GM21737 (cell line): ENCODE measurements around the gene SIPA1L3.
"Not testable (repeated sequence)": the region's sequence is repeated elsewhere in the genome, so short reads cannot be mapped to it uniquely, and the experiment has no call there.

Experiments
- ATAC-seq: cut with Tn5 transposase; IDR thresholded peaks from one replicate; pipeline ENCODE4 v1.9.1; 2021; ENCODE audit warnings: mild to moderate bottlenecking, moderate library complexity; ENCODE audit not compliant: unreplicated experiment

Gene SIPA1L3, protein sequence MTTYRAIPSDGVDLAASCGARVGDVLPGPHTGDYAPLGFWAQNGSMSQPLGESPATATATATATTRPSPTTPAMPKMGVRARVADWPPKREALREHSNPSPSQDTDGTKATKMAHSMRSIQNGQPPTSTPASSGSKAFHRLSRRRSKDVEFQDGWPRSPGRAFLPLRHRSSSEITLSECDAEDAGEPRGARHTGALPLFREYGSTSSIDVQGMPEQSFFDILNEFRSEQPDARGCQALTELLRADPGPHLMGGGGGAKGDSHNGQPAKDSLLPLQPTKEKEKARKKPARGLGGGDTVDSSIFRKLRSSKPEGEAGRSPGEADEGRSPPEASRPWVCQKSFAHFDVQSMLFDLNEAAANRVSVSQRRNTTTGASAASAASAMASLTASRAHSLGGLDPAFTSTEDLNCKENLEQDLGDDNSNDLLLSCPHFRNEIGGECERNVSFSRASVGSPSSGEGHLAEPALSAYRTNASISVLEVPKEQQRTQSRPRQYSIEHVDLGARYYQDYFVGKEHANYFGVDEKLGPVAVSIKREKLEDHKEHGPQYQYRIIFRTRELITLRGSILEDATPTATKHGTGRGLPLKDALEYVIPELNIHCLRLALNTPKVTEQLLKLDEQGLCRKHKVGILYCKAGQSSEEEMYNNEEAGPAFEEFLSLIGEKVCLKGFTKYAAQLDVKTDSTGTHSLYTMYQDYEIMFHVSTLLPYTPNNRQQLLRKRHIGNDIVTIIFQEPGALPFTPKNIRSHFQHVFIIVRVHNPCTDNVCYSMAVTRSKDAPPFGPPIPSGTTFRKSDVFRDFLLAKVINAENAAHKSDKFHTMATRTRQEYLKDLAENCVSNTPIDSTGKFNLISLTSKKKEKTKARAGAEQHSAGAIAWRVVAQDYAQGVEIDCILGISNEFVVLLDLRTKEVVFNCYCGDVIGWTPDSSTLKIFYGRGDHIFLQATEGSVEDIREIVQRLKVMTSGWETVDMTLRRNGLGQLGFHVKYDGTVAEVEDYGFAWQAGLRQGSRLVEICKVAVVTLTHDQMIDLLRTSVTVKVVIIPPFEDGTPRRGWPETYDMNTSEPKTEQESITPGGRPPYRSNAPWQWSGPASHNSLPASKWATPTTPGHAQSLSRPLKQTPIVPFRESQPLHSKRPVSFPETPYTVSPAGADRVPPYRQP (N-terminal part only)

DNA sequence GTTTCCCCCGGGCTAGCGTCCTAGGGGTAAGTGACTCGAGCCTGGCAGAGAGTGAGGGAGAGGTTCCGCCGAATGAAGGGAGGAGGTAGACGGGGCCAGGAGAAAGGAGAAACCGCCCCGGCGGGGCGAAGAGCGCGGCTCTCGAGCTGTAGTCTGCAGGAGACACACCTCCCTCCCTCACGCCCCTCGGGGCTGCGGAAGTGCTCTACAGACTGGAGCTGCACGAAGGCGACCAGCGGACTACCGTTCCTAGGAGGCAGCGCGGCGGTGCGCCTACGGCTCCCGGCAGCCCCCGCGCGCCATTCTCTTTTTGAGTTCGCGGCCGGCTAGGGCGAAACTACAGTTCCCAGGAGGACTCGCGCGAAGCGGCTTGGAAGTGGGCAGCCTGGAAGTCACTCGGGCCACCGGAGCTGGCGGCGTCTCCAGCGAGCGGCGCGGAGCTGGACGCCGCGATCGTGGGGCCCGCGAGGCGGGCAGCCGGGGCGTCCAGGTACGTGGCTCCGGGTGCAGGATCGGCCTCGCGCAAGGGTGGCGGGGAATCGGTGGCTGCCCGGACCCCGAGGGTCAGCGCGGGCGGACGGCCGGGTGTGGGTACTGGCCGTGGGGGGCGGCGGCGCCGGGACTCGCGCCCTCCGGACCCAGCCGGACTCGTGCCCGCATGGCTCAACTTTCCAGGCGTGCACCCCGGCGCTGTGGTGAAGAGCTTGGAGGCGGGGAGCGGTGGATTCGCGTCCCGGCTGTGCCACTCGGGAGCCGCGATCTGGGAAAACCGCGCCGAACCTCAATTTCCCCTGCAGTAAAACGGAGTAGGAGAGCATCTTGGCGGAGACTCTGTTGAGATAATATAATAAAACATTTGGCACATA is at the start of gene SIPA1L3:
Gene SIPA1L3, plus strand, starts transcription at position 340 of the 866 bp plus-strand sequence. CDS start 174,358 bp downstream, outside the sequence.
- peak; percentile 75 for ATAC-seq

DNA sequence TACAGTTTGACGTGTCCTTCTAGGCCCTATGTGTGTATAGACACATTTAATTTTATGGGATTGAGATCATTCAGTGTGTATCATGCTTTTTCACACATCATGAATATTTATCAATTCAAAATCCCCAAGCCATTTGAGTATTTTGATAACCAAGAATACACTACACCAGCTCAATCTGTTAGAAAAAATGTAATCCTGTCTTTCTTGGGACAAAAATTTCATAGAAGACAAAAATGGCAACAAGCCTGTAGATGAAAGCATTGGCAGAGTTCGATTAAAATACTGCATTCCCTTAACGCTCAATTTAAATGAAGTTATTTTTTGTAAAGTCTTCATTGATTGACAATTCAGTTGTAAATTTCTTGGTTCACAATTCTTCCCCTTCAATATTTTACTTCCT is 42.5 kb upstream of the SIPA1L3 start:
- no peak for ATAC-seq

DNA sequence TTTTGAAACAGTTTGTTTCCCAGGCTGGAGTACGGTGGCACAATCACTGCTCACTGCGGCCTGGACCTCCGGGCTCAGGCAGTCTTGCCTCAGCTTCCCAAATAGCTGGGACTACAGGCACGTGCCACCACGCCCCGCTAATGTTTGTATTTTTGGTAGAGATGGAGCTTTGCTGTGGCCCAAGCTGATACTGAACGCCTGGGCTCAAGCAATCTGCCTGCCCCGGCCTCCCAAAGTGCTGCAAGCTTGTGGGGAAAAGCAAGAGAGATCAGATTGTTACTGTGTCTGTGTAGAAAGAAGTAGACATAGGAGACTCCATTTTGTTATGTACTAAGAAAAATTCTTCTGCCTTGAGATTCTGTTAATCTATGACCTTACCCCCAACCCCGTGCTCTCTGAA is 41.1 kb upstream of the SIPA1L3 start:
- not testable (repeated sequence) for ATAC-seq

DNA sequence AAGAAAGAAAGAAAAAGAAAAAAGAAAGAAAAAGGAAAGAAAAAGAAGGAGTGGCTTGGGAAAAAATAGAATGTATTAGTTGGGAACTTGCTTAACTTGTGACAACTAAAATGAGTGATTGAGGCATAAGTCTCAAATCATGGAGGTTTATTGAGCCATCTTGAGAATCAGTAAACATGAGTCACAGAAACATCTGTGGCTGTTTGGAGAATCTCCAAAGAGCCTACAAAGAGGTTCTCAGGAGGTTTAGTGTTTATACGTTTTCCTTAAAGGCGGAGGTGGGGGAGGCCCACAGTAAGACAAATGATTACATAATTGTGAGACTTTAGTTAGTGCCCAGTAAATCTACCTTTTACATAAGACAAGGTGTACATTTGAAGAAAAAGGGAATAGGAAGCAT is 39.2 kb upstream of the SIPA1L3 start:
- ATAC-seq: no peak

DNA sequence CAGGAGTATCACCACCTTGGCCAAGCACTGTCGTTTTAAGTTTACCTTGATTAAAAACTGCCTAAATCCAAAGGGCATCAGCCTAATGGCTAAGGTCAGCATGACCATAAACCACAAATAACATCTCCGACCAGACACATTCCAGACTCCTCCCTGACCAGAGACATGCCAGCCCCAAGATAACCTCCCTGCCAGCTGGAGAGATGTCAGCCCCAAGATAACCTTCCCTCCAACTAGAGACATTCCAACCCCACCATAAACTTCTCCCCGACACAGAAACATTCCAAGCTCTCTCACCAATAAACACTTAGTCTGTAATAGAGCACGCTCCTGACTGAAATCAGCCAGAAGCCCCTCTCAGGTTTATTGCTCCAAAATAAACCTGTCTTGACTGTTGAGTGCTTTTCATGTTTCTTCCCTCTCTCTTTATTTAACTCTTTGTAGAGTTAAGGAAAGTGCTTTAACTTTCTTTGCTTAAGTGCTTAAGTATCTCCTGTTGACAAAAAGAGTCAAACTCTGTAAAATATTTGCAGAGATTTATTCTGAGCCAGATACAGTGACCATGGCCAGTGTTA is 37.2 kb upstream of the SIPA1L3 start:
- no peak for ATAC-seq

DNA sequence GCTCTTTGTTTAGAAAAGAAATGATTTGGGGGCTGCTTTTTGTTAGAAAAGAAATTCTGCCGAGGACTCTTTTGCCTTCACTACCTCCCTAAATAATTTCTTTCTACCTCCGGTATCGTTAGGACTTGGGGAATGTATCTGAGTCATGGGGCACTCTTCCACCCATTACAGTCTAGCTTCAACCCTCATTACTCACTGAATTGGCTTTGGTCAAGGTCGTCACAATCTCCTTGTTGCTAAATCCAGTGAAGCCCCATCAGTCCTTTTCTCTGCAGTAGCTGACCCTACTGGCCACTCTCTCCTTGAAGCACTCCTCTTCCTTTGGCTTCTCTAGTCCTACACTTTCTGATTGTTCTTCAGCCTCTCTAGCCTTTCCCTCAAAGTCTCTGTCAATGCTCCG is 34.6 kb upstream of the SIPA1L3 start:
- no peak for ATAC-seq

DNA sequence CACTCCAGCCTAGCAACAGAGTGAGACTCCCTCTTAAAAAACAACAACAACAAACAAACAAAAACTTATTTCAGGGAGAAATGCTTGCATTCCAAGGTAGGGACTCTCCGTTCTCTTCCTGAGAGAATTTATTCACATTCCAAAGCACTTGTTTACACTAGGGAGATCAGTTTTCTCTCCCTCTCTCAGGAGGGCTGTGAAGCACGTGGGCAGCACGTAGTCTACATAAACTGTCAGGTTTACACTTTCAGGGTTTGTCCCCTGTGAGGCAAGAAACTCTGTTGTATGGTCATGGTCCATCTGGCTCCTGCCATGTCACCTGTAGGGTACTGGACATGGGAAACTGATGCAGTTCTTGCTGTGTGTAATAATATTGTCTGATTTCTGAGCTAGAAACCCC is 32.2 kb upstream of the SIPA1L3 start:
- ATAC-seq: no peak

DNA sequence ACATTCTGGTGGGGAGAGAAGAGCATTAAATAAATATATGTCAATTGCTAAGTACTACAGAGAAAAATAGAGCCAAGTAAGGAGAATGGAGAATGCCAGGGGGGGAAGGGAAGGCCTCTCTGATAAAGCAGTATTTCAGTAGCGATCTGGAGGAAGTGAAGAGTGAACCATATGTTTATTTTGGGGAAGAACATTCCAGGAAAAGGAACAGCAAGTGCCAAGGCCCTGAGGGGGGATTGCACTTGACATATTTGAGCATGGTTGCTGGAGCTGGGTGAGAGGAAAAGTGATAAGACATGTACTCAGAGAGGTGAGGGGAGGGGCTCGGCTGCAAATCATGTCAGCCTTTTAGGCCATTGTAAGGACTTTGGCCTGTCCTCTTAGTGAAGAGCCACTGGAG is 31.0 kb upstream of the SIPA1L3 start:
- no peak for ATAC-seq

DNA sequence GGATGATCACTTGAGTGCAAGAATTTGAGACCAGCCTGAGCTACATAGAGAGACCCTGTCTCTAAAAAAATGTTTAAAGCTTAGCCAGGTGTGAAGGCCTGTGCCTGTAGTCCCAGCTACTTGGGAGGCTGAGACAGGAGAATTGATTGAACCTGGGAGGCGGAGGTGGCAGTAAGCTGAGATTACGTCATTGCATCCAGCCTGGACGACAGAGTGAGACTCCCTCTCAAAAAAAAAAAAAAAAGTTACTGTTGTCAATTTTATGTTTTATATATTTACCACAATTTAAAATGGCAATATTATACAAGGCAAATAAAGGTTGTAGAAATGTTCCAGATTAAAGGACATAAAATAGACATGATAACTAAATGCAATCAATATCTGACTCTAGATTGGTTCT is 29.9 kb upstream of the SIPA1L3 start:
- ATAC-seq: no peak

DNA sequence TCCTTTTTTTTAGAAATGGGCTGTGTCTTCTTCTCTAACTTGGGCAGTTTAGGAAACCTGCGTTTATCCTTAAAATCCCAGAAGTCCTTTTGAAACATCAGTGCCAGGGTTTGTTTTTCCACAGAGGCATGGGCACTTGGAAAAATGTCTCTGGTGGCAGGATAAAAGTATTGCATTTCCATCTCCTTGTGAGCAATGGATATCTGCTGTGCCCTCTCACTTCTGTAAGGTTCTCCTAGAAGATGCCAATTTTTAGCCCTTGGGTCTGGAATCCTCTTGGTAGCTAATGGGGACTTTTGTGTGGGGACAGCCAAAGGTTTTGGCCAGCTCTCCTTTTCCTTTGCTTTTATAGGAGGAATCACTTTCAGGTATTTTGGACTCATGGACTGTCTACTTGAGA is 21.6 kb upstream of the SIPA1L3 start:
- ATAC-seq: no peak

DNA sequence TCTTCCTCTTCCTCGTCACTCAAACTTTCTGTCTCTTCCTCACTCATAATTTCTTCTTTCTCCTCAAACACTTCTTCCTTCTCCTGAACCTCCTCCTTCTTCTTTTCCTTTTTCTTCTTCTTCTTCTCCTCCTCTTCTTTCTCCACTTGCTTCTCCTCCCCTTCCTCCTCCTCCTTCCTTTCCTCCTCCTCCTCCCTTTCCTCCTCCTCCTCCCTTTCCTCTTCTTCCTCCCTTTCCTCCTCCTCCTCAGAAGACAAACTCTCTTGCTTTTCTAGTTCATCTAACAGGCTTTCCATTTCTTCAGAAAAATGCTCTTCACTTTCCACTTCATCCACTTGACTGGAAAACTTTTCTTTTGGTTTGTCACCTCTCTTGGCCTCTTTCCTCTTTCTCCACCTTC is 20.4 kb upstream of the SIPA1L3 start:
- no peak for ATAC-seq

DNA sequence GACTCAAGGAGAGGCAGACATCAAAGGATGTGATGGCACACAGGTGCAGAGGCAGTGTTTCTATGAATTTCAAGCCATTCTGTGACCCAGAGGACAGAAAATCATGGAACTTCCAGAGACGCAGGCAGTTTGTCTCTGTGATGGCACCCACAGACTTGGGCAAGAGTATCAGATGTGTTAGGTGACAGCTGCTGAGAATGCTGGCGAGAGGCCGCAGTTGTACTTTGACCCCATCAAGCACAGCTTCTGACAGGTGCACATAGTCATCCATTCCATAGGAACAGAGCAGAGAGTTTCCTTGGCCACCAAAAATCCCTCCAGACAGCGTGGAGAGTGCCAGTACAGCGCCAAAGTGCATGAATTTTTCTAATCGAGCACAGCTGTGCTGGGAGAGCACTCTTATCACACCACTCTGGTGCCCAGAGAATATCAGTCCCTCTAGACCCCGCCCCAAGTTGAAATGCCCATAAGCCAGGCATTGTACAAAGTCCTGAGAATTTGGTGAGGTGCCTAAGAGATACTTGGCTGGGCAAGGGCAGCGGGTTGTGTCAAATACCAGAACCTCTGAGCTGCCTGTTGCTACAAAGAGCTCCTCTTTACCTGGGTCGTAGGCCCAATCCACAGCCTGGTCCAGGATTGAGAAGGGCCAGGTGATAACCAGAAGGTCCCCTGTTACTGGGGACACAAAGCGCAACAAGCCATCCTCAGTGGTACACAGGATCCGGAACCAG is 13.0 kb upstream of the SIPA1L3 start:
- no peak for ATAC-seq

DNA sequence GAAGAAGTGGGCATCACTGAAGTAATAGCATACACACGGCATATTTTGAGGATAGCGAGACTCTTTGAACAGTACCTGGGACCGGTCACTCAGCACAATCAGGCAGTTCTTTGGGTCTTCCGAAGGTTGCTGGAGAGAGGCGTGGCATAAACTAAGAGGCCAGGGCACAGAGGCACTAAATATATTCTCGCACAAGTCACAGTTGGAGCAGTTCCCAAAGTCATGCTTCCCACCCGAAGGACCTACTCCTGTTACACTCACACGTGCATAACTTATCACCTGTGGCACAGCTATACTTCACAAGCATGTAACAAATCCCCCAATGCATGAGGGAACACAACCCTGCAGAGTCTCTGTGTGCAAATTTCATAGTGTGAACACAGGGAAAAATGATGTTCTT is 10.8 kb upstream of the SIPA1L3 start:
- no peak for ATAC-seq

DNA sequence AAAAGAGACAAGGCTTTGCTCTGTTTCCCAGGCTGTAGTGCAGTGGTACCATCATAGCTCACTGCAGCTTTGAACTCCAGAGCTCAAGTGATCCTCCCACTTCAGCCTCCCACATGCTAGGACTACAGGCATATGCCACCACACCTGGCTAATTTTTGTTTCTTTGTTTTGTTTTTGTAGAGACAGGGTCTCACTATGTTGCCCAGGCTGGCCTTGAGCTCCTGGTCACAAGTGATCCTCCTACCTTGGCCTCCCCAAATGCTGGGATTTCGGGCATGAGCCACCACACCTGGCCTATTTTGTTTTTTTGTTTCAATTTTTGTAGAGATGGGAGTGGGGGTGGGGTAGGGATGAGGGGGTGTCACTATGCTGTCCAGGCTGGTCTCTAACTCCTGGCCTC is 7.6 kb upstream of the SIPA1L3 start:
- no peak for ATAC-seq

DNA sequence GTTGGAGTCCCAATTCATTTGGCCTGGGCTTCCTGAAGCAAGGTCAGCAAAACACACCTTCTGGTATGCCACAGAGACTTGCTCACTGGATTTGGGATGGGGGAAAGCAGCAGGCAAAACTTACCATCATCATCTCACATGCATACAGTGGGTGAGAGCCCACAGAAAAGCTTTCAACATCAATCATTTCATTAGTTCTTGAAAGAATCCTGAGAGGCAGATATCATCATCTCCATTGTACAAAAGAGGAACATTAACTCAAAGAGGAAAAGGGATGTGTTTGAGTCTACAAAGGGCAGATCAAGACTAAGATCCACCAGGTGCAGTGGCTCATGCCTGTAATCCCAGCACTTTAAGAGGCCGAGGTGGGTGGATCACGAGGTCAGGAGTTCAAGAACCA is 7.0 kb upstream of the SIPA1L3 start:
- ATAC-seq: no peak

DNA sequence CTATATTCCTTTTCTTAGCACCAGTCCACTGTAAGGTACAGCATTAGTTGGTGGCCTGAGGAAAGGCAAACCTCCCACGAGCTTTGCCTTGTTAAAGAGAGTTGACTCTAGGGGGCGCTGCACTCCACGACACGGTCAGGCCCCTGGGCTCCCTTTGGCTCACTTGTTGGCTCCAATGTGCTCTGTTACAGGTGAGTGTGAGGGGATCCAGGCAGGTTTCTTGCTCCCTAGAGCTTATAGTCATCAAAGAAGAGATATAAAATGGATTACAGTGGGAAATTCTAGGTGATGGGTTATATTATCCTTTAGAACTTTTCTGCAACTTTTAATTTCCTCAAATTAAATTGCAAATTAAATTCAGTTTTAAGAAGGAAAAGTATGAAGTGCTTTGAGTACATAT is 4.3 kb upstream of the SIPA1L3 start:
- ATAC-seq: no peak

DNA sequence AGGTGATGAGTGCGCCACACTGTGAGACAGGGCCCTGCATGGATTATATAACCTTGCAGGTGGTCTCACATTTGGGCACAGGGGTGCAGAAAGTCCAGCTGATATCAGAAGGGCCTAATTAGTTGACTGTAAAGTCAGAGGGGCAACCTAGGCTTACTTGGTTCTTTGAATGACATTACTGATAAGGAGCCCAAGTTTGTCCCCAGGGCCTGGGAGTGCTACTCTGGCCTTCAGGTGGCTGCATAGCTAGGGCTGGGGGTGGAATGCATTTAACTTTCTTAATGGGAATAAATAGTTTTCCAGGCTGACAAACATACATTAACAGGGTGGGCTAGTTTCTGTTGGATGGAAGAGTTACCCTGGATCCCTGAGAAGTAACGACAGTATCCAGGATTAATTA is 3.9 kb upstream of the SIPA1L3 start:
- ATAC-seq: no peak

DNA sequence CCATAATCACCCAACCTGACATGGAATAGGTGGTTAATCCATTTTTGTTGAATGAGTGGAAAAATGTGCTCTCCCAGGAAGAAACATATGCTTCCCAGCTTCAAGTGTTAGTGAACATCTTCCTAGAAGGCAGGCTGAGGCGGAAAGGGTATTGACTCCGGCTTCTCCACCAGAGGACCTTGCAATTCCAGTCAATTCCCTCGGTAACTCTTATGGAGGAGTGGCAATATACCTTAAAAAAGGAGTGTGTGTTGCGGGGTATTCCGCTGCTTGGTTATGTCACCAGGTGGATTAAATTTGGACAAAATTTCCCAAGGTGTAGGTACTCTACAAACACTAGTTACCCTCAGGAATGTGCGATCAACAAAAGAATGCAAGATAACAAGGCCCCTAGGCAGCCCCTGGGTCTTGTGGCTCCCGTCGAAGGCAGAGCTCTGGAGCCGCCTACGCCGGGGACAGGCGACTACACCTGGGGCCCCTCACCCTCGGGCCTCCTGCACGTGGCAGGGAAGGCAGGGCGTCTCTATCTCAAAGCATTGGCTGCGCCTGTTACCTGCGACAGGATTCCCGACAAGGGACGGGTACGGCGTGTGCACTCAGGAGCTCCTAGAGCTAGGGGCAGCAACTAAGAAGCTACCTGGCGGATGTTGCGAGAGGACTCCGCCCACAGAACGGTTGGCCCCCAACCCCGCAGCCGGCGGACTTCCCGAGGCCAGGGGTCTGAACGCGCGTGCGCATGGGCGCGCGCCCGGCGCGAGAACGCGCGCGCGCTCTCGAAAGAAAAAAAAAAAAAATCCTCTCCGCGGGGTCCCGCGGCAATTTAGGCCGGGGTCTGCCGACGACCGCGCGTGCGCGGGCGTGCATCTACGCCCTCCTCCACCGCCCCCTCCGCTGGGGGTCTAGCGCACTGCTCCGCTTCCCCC is 801 bp upstream of the SIPA1L3 start, which contains the start of gene WDR87:
Gene WDR87, minus strand, starts transcription at position 649 of the 923 bp plus-strand sequence. CDS start 8,355 bp downstream, outside the sequence.
- peak; percentile 21 for ATAC-seq
